K562 (cell line): Measurements from ENCODE around the gene TMEM181. TPM values are rescaled to one million over a fixed set of nuclear protein-coding genes. Genes with fewer than 3 reads are reported as not detected.

Experiments
- DPF2 ChIP-seq: fragments of 450-650 bp; IDR thresholded peaks from 2 replicates; pipeline ENCODE4 v1.6.1; 2016
- FOXK1 ChIP-seq: sonication (generic); formaldehyde crosslinking; IDR thresholded peaks from 2 replicates; pipeline ENCODE4 v1.8.0; 2022; ENCODE audit warnings: missing genetic modification reagents, mild to moderate bottlenecking, borderline replicate concordance
- MECOM ChIP-seq: fragments of 250-450 bp; sonication (Bioruptor Pico); IDR thresholded peaks from 2 replicates; pipeline ENCODE4 v1.8.0; 2022; ENCODE audit warnings: inconsistent platforms
- SIRT6 ChIP-seq: IDR thresholded peaks from one replicate; pipeline ENCODE4 v1.6.1; 2012; ENCODE audit warnings: low read depth, mild to moderate bottlenecking, control low read depth, inconsistent platforms, low read length, moderate library complexity
- XRCC3 ChIP-seq: fragments of 450-650 bp; IDR thresholded peaks from 2 replicates; pipeline ENCODE4 v1.6.1; 2017; ENCODE audit warnings: mild to moderate bottlenecking, moderate library complexity
- ZNF408 ChIP-seq: fragments of 250-450 bp; sonication (Bioruptor Pico); IDR thresholded peaks from 2 replicates; pipeline ENCODE4 v1.4.0; 2020; ENCODE audit warnings: low read depth, mild to moderate bottlenecking, moderate library complexity
- ZNF436 ChIP-seq: fragments of 250-450, 450-650 bp; sonication (Bioruptor Pico); formaldehyde crosslinking; IDR thresholded peaks from 2 replicates; pipeline ENCODE4 v1.7.0; 2020; ENCODE audit warnings: mild to moderate bottlenecking
- ZNF586 ChIP-seq: fragments of 450-650 bp; formaldehyde crosslinking; conservative IDR thresholded peaks from 2 replicates; pipeline ENCODE4 v1.4.0; 2020; ENCODE audit warnings: mild to moderate bottlenecking, moderate library complexity
- polyA plus RNA-seq, 8 experiments: library from polyadenylated mRNA; depleted of rRNA in 4 of 8; stranded (reverse) in 5 of 8; unstranded in 3 of 8; fragments of >200 nt; fragmentation: Nextera tagmentation in 2 of 8; fragmentation: Illumina TruSeq in 1 of 8; extraction: Ambion mirVana in 2 of 8; extraction: Trizol in 1 of 8; gene quantifications; 2 replicates each; pipeline versions ENCODE4 v1.2.1 to v1.2.3, GENCODE V29; 2011 to 2014; ENCODE audit warnings: inconsistent platforms in 1 of 8, missing spikeins in 1 of 8
- total RNA-seq, 7 experiments: library from RNA; depleted of rRNA in 6 of 7; stranded (reverse); fragments of >200 nt in 6 of 7; fragmentation: Illumina TruSeq in 2 of 7; extraction: Trizol in 2 of 7; gene quantifications; 2 replicates each; pipeline versions ENCODE4 v1.2.1 to v1.2.3, GENCODE V29; 2011 to 2021; ENCODE audit warnings: low replicate concordance in 1 of 7
- TF ChIP-seq, protein P1 (sequence below), 2 experiments: fragments of 450-650 bp; IDR thresholded peaks; 2 replicates each; pipeline ENCODE4 v1.6.1; 2016
- TF ChIP-seq, protein P2 (sequence below): fragments of 250-450 bp; sonication (Bioruptor Pico); IDR thresholded peaks from 2 replicates; pipeline ENCODE4 v1.8.0; 2022; ENCODE audit warnings: moderate library complexity, mild to moderate bottlenecking, inconsistent platforms
- TF ChIP-seq, protein P3 (sequence below): fragments of 450-650 bp; formaldehyde crosslinking; IDR thresholded peaks from 2 replicates; pipeline ENCODE4 v1.4.0; 2022; ENCODE audit warnings: missing genetic modification characterization
- TF ChIP-seq, protein P4 (sequence below): sonication (generic); formaldehyde crosslinking; IDR thresholded peaks from 2 replicates; pipeline ENCODE4 v1.8.1; 2023; ENCODE audit warnings: mild to moderate bottlenecking, missing genetic modification reagents
- TF ChIP-seq, protein P5 (sequence below): fragments of 450-650 bp; IDR thresholded peaks from 2 replicates; pipeline ENCODE4 v1.6.1; 2016; ENCODE audit warnings: low read depth

The TMEM181 gene
- total and polyA plus RNA-seq, 9 of the 15 experiments (the other 6 are each of a cell fraction or from before 2014, with no cell fraction given): 5.6 to 27.2 (median 19.9) TPM

DNA sequence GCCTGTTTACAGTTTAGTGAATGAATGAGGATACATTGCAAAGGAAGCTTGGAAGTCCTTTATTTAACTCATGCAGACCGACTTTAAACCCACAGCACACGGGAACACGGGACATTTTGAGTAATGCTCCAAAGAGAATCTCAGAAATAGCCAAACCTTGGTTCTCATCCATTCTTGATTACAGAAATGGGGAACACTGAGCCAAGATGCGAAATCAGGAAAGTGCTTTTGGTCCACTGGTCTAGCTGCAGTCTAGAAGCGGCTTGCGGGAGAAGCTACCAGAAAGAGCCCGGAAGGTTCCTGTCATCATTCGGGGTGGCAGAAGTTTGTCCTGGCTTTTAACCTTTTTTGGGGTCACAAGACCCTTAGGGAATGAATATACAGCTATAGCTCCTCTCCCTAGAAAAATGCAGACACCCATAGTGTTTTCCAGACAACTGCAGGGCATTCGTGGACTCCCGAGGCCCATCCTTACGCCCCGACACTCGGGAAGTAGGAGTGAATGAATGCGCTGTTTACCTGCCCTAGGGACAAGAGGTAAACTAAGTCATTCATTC lies 475 bp upstream of the TMEM181 start (continued):
- TF ChIP-seq ZNF436: no peak
- TF ChIP-seq, protein P1, sequence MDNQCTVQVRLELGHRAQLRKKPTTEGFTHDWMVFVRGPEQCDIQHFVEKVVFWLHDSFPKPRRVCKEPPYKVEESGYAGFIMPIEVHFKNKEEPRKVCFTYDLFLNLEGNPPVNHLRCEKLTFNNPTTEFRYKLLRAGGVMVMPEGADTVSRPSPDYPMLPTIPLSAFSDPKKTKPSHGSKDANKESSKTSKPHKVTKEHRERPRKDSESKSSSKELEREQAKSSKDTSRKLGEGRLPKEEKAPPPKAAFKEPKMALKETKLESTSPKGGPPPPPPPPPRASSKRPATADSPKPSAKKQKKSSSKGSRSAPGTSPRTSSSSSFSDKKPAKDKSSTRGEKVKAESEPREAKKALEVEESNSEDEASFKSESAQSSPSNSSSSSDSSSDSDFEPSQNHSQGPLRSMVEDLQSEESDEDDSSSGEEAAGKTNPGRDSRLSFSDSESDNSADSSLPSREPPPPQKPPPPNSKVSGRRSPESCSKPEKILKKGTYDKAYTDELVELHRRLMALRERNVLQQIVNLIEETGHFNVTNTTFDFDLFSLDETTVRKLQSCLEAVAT (IDR thresholded peaks at IDR 0.05): peak in 1 of 2 experiments; percentile 93; a peak in 2 of 4 replicates
- TF ChIP-seq DPF2: 0 out of 2 replicates have a peak, but pooled peaks have one; percentile 39
- 0 out of 2 replicates have a peak, but pooled peaks have one; percentile 24 for TF ChIP-seq MECOM (CRISPR knock-in tag)
- TF ChIP-seq, protein P2, sequence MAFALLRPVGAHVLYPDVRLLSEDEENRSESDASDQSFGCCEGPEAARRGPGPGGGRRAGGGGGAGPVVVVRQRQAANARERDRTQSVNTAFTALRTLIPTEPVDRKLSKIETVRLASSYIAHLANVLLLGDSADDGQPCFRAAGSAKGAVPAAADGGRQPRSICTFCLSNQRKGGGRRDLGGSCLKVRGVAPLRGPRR (CRISPR knock-in tag): no peak
- TF ChIP-seq, protein P3, sequence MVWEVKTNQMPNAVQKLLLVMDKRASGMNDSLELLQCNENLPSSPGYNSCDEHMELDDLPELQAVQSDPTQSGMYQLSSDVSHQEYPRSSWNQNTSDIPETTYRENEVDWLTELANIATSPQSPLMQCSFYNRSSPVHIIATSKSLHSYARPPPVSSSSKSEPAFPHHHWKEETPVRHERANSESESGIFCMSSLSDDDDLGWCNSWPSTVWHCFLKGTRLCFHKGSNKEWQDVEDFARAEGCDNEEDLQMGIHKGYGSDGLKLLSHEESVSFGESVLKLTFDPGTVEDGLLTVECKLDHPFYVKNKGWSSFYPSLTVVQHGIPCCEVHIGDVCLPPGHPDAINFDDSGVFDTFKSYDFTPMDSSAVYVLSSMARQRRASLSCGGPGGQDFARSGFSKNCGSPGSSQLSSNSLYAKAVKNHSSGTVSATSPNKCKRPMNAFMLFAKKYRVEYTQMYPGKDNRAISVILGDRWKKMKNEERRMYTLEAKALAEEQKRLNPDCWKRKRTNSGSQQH (CRISPR knock-in tag): no peak
- no peak for TF ChIP-seq ZNF408 (CRISPR knock-in tag)
- TF ChIP-seq ZNF586 (CRISPR knock-in tag): no peak
- no peak for TF ChIP-seq SIRT6
- TF ChIP-seq, protein P4, sequence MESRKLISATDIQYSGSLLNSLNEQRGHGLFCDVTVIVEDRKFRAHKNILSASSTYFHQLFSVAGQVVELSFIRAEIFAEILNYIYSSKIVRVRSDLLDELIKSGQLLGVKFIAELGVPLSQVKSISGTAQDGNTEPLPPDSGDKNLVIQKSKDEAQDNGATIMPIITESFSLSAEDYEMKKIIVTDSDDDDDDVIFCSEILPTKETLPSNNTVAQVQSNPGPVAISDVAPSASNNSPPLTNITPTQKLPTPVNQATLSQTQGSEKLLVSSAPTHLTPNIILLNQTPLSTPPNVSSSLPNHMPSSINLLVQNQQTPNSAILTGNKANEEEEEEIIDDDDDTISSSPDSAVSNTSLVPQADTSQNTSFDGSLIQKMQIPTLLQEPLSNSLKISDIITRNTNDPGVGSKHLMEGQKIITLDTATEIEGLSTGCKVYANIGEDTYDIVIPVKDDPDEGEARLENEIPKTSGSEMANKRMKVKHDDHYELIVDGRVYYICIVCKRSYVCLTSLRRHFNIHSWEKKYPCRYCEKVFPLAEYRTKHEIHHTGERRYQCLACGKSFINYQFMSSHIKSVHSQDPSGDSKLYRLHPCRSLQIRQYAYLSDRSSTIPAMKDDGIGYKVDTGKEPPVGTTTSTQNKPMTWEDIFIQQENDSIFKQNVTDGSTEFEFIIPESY: peak; percentile 73
- TF ChIP-seq, protein P5, sequence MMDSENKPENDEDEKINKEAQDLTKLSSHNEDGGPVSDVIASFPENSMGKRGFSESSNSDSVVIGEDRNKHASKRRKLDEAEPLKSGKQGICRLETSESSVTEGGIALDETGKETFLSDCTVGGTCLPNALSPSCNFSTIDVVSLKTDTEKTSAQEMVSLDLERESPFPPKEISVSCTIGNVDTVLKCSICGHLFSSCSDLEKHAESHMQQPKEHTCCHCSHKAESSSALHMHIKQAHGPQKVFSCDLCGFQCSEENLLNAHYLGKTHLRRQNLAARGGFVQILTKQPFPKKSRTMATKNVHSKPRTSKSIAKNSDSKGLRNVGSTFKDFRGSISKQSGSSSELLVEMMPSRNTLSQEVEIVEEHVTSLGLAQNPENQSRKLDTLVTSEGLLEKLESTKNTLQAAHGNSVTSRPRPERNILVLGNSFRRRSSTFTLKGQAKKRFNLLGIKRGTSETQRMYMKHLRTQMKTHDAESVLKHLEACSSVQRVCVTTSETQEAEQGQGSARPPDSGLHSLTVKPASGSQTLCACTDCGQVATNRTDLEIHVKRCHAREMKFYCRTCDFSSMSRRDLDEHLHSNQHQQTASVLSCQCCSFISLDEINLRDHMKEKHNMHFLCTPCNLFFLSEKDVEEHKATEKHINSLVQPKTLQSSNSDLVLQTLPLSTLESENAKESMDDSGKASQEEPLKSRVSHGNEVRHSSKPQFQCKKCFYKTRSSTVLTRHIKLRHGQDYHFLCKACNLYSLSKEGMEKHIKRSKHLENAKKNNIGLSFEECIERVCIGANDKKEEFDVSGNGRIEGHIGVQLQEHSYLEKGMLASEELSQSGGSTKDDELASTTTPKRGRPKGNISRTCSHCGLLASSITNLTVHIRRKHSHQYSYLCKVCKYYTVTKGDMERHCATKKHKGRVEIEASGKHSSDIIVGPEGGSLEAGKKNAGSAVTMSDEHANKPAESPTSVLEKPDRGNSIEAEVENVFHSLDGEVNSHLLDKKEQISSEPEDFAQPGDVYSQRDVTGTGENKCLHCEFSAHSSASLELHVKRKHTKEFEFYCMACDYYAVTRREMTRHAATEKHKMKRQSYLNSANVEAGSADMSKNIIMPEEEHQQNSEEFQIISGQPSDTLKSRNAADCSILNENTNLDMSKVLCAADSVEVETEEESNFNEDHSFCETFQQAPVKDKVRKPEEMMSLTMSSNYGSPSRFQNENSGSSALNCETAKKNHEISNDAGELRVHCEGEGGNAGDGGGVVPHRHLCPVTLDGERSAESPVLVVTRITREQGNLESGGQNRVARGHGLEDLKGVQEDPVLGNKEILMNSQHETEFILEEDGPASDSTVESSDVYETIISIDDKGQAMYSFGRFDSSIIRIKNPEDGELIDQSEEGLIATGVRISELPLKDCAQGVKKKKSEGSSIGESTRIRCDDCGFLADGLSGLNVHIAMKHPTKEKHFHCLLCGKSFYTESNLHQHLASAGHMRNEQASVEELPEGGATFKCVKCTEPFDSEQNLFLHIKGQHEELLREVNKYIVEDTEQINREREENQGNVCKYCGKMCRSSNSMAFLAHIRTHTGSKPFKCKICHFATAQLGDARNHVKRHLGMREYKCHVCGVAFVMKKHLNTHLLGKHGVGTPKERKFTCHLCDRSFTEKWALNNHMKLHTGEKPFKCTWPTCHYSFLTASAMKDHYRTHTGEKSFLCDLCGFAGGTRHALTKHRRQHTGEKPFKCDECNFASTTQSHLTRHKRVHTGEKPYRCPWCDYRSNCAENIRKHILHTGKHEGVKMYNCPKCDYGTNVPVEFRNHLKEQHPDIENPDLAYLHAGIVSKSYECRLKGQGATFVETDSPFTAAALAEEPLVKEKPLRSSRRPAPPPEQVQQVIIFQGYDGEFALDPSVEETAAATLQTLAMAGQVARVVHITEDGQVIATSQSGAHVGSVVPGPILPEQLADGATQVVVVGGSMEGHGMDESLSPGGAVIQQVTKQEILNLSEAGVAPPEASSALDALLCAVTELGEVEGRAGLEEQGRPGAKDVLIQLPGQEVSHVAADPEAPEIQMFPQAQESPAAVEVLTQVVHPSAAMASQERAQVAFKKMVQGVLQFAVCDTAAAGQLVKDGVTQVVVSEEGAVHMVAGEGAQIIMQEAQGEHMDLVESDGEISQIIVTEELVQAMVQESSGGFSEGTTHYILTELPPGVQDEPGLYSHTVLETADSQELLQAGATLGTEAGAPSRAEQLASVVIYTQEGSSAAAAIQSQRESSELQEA: no peak
- no peak for TF ChIP-seq XRCC3
- no peak for TF ChIP-seq FOXK1
